ELR (cell line): ENCODE measurements around the gene PEPD.
A peak's percentile ranks its signal among the peaks of the same experiment; 100 is the strongest.

ENCODE experiments used
- DNase-seq: peaks from one replicate; pipeline ENCODE4 v3.0.0-alpha.2; 2015; ENCODE audit warnings: low read depth

The PEPD gene

GRCh38 chr19:33358408-33358807 is 163.2 kb downstream of the PEPD start:
- no peak for DNase-seq

- DNase-seq: no peak
These were observed 164.0 kb downstream of the PEPD start for GRCh38 chr19:33357556-33357955.

- no peak for DNase-seq
These were observed 166.1 kb downstream of the PEPD start for GRCh38 chr19:33355535-33355934.

- DNase-seq: peak; percentile 65
These were observed 170.9 kb downstream of the PEPD start for GRCh38 chr19:33350538-33351309.

- no peak for DNase-seq
These were observed 172.0 kb downstream of the PEPD start for GRCh38 chr19:33349319-33350289.

GRCh38 chr19:33348301-33349010 is 173.1 kb downstream of the PEPD start:
- DNase-seq: peak; percentile 16

- DNase-seq: no peak
These were observed 174.3 kb downstream of the PEPD start for GRCh38 chr19:33347300-33347699.

- no peak for DNase-seq
These were observed 174.9 kb downstream of the PEPD start for GRCh38 chr19:33346665-33347064.

- no peak for DNase-seq
These were observed 176.4 kb downstream of the PEPD start for GRCh38 chr19:33345163-33345562.

- DNase-seq: no peak
These were observed 177.0 kb downstream of the PEPD start for GRCh38 chr19:33344573-33344925.

GRCh38 chr19:33343859-33344572 is 177.6 kb downstream of the PEPD start:
- no peak for DNase-seq

- DNase-seq: no peak
These were observed 178.3 kb downstream of the PEPD start for GRCh38 chr19:33343301-33343700.

- no peak for DNase-seq
These were observed 180.6 kb downstream of the PEPD start for GRCh38 chr19:33340991-33341390.

- peak; percentile 8 for DNase-seq
These were observed 182.3 kb downstream of the PEPD start for GRCh38 chr19:33339016-33339984.
